ENCODE results near the gene CALHM4. TPM values are rescaled to one million over a fixed set of nuclear protein-coding genes. Genes with fewer than 3 reads are reported as not detected.

Gene CALHM4, protein sequence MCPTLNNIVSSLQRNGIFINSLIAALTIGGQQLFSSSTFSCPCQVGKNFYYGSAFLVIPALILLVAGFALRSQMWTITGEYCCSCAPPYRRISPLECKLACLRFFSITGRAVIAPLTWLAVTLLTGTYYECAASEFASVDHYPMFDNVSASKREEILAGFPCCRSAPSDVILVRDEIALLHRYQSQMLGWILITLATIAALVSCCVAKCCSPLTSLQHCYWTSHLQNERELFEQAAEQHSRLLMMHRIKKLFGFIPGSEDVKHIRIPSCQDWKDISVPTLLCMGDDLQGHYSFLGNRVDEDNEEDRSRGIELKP
- total RNA-seq = not detected

GRCh38 chr6:116553451-116553850 is at the start of gene CALHM4:
CALHM4 (plus strand) TSS chr6:116553751; CDS start chr6:116553794, 43 bp downstream.
- no peak for DNase-seq

- DNase-seq = no peak
These were observed 46.2 kb upstream of the CALHM4 start for GRCh38 chr6:116507324-116507723.

- no peak for DNase-seq
These were observed 45.0 kb upstream of the CALHM4 start for GRCh38 chr6:116508527-116508926.

- no peak for DNase-seq
These were observed 42.0 kb upstream of the CALHM4 start, which contains the start of gene CALHM5 for GRCh38 chr6:116511424-116512110. CALHM5 (plus strand) TSS chr6:116511639; CDS start chr6:116511697, 58 bp downstream.

- DNase-seq = no peak
These were observed 41.4 kb upstream of the CALHM4 start for GRCh38 chr6:116512111-116512559.

GRCh38 chr6:116512734-116513133 is 40.8 kb upstream of the CALHM4 start:
- no peak for DNase-seq

- no peak for DNase-seq
These were observed 40.2 kb upstream of the CALHM4 start for GRCh38 chr6:116513224-116513875.

- no peak for DNase-seq
These were observed 39.4 kb upstream of the CALHM4 start for GRCh38 chr6:116514111-116514510.

GRCh38 chr6:116515141-116515540 is 38.4 kb upstream of the CALHM4 start:
- DNase-seq = no peak

DNA sequence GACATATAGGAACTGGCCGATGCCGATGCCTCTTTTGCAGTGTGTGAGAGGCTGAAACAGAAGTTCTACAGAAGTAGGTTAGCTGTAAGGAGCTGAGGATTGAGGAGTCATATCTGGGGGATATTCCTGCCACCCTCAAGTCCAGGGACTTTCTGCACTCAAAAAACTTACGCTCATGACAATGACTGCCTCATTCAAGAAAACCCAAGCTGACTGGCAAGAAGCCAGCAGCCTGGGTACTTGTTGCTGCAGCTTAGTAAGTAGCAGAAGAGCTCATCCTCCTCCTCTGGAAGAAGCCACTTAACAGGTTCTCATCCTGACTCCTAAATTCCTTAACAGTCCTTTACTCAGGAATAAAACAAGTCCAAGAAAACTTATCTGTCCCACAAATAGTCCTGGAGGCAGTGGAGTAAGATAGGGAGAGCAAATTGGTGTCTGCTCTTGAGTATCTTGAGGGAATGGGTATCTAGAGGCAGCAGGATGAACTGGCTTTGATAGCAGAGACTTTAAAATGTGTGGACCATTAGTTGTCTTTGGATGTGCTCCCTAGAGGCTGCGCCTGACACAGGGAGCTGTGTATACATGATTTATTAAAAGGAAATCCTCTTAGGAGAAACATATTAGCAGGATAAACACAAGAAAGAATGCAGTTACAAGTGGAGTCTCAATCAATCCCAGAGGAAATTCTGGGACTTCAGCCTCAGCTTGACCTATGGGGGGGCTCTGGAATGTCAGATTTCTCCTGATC is 34.8 kb upstream of the CALHM4 start:
- no peak for DNase-seq

- no peak for DNase-seq
These were observed 30.7 kb upstream of the CALHM4 start for GRCh38 chr6:116522896-116523295.

GRCh38 chr6:116524236-116524635 is 29.3 kb upstream of the CALHM4 start:
- DNase-seq = no peak

DNA sequence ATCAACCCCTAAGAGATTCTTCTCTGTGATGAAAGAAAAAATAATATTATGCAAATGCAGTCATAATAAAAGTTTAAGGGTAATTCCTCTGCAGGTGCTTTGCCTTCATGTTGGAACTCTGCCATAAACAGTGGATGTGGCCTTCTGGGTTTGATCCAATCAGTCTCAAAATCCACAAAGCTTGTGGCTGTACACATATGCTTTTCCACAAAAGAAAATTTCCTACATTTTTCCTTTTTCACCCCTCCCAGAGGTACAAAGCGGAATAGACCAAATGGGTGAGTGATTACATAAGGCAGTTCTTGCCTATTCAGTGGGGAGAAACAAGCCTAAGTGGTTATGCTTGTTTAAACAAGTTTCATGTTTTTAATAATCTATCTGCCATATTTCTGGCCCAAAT is 25.4 kb upstream of the CALHM4 start:
- DNase-seq = no peak

DNA sequence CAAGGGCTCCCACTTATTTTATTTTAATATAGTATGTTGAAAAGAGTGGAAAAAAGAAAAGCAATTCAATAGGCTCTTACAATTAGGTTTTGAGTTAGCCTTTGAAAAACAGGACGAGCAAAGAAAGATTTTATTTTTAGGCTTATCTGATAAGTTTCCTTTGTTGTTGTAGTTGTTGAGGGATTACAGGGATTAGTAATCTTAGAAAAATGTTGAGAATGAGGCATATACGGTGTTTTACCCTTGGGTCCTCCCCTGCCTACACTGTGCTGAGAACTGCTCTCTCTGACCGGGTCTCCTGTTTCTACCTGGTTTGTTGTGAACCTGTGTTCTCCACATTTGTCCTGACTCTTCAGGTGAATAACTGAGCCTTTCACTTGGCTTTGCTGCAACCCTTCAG is 24.8 kb upstream of the CALHM4 start:
- no peak for DNase-seq

DNA sequence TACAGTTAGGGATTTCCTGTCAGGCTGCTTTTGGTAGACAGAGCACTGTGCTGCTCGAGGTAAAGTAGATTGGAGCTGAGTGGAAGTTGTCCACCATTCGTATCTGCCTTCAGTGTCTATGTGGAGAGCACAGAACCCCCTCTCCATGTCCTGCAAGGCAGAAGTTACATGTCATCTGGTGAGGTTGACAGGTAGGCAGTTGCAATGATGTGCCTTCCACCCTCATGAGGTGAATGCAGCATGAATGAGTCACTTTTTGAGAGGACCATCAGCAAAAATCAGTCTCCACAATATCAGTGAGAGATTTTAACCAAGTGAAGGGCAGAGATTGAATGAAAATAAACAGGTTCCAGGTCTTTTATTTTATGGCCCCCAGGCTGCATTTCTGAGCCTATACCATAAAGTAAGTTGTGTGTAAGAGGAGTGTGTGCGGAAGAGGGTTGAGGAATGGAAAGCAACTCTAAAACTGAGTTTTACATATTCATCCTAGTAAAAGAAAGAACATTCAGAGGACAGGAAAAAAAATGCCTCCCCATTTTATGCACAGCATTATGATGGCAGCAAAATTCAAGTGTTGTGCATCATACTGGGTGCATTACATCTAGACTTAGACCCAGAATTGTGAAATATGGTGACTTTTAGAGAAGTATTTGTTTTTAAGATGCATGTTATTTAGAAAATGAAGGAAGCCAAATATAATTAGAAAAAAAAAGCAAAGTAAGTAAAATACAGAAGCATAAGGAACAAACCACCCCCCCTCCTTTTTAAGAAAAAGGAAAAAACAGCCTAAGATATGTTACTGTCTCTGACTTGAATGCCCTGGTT is 23.9 kb upstream of the CALHM4 start:
- no peak for DNase-seq

- DNase-seq = no peak
These were observed 23.1 kb upstream of the CALHM4 start for GRCh38 chr6:116530436-116530835.

- DNase-seq = no peak
These were observed 21.6 kb upstream of the CALHM4 start for GRCh38 chr6:116531675-116532570.

DNA sequence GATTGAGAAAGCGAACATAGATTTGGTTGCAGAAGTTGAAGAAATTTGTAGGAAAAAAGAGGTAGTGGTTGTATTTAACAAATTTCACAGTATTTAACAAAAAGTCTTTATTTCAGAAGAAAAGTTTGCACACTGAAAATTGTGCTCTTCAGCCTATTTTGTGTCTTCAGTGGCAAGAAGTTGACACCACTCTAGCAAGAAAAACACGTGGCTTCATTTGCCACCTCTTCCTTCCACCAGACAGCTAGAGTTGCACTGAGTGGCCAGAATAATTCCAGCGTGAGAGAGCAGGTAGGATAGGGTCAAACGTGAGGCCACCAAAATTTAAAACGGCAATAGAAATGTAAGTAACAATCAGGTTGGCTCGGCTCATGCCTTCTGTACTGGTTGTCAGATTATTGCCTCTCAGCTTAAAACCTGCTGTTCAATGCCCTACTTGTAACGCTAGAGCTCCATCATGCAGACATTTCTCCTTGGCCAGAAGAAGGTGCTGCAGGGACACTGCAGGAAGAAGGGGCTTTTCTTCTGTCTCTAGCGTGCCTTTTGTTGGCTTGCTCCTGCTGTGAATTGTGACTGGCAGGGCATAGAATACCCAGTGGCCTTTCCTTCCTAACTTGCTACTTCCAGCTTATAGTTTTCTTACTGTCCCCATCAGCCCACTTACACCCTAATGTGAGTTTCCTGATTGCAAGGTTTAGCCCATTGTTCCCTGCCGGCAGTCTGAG is 20.2 kb upstream of the CALHM4 start:
- no peak for DNase-seq

GRCh38 chr6:116535109-116535508 is 18.4 kb upstream of the CALHM4 start:
- DNase-seq = no peak

- DNase-seq = no peak
These were observed 17.3 kb upstream of the CALHM4 start for GRCh38 chr6:116536216-116536621.

Measured in occipital lobe (tissue), 2 donors.